Measurements from ENCODE around the gene MCEE.

GRCh38 chr2:71130152-71130904 is at the start of gene MCEE, which contains the start of gene MPHOSPH10:
- TF ChIP-seq CTCF (IDR thresholded peaks at IDR 0.05), result no peak
- TF ChIP-seq NFIC (IDR thresholded peaks at IDR 0.05; ENCODE audit: borderline replicate concordance), result no peak
- TF ChIP-seq CHD2 (IDR thresholded peaks at IDR 0.05; ENCODE audit: low read length, partially characterized antibody), result peak; percentile 81
- TF ChIP-seq POLR2AphosphoS5 (IDR thresholded peaks at IDR 0.05; ENCODE audit: low read depth, low read length), result peak; percentile 75
- no peak for TF ChIP-seq NRF1 (IDR thresholded peaks at IDR 0.05; ENCODE audit: low read depth, low read length)
- TF ChIP-seq REST (IDR thresholded peaks at IDR 0.05; ENCODE audit: low read depth, low read length), result peak; percentile 90
- TF ChIP-seq SMC3 (IDR thresholded peaks at IDR 0.05; ENCODE audit: low read depth, low read length), result no peak
- peak; percentile 22; the same call in 1 of the 2 replicates for TF ChIP-seq ZBTB33 (IDR thresholded peaks at IDR 0.05; ENCODE audit: borderline replicate concordance, low read depth)
- TF ChIP-seq EZH2phosphoT487 (IDR thresholded peaks at IDR 0.05; ENCODE audit: borderline replicate concordance, low read depth), result no peak
- peak; percentile 99 for TF ChIP-seq MAX (IDR thresholded peaks at IDR 0.05; ENCODE audit: low read depth)
- TF ChIP-seq RAD21 (IDR thresholded peaks at IDR 0.05; ENCODE audit: low read length), result no peak
- TF ChIP-seq USF1 (IDR thresholded peaks at IDR 0.05; ENCODE audit: borderline replicate concordance, low read depth), result peak; percentile 57
- TF ChIP-seq RXRA (IDR thresholded peaks at IDR 0.05; ENCODE audit: borderline replicate concordance, low read depth), result no peak
- TF ChIP-seq IRF3 (IDR thresholded peaks at IDR 0.05; ENCODE audit: low read depth, low read length), result 0 out of 2 replicates have a peak, but pooled peaks have one; percentile 30
